Cerebellar cortex (tissue), 1 donor: ENCODE results near the gene BMP7.
"Not testable (repeated sequence)": the region's sequence is repeated elsewhere in the genome, so short reads cannot be mapped to it uniquely, and the experiment has no call there.

ENCODE experiments used
- DNase-seq: peaks from one replicate; pipeline ENCODE4 v3.0.0-alpha.2; 2015; ENCODE audit warnings: low spot score

BMP7 gene

GRCh38 chr20:57265336-57265996 lies 975 bp downstream of the BMP7 start:
- no peak for DNase-seq

DNA sequence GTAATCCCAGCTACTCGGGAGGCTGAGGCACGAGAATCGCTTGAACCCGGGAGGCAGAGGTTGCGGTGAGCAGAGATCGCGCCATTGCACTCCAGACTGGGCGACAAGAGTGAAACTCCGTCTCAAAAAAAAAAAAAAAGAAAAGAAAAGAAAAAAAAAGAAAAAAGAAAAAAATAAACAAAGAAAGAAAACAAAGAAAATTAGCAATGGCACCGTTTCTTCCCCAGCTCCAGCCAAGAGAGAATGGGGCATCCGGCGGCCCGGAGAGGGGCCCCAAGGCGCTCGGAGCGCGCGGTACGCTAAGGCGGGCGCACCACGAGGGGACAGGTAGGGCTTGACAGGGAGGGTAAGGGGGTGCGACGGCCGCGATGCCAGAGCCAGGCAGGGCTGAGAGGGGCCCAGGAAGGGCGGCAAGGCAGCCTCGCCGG lies 1.5 kb downstream of the BMP7 start:
- DNase-seq: not testable (repeated sequence)

DNA sequence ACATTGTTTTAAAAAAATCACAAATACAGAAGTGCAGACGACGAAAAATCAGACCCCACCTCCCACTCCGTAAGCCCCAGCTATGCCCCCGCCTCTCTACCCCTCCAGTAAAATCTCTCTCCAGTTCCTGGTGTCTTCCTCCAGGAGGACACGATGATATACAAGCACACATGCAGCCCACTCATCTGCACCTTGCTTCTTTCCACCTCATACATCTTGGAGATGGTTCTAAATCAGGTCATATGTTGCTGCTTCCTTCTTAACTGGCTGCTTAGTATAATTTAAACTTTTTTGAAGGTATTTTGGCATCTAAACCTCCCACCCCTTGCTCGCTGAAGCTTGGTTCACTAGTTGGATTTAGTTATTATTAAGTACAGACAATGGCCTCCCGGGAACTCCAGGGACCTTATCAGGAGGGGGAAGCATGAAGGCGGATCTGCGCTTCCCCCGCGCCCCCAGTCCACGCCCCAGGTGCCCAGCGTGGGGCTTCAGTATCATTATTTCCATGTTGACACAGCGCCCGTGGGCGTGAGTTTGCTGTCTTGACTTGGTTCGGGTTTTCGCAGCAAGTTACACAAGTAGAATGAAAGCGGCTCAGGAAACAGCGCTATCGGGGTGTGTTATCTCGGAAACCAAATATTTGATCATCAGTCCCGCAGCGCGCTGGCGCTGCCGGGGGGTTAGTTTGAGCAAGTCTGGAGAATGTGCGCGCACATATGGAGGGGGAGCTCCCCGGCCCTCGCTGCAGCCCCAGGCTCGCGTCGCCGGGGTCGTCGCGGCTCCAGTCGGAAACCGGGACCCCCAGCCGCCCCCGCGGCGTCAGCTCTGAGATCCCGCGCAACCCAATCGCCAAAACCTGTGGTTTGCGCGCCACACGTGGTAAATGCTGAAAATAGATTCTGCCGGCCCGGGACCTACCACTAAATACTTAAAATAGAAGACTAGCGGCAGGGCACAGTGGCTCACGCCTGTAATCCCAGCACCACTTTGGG lies 2.3 kb downstream of the BMP7 start:
- DNase-seq: no peak

DNA sequence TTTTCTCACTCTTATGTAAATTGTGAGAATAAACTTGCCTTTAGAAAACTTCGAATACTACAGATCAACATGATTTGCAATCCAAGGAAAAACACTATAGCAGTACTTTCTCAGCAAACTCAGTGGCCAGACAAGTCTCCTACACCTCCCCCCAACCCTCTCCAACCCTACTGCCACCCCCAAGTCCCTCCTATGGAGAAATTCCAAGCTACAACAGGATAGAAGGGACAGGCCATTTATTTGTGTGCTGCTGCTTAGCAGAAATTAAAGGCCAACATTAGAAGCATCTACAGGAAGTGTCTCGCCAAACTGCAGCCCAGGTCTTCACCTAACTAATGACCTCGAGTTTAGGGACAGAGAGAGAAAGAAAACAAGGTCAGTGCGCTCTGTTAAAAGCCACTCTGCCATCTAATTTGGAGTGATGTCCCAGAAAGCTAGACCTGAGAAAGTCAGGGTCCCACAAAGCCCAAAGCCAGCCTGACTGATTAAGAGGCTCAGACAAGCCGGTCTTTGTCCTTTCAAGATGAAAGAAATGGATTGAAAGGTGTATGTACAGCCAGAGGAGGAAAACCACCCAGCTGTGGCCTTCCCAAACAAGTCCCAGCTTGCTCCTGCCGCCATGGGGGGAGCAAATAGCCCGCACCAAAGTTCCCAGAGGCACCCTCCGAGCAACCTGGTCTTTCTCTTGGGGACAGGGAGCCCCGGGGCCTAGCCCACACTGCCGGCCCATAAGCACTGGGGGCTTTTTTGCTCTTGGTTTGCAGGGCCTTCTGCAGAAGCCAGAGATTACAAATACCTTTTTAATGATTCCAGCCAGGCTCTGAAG lies 3.4 kb downstream of the BMP7 start:
- no peak for DNase-seq

- DNase-seq: no peak
Observed at GRCh38 chr20:57262301-57262700, 4.1 kb downstream of the BMP7 start.

DNA sequence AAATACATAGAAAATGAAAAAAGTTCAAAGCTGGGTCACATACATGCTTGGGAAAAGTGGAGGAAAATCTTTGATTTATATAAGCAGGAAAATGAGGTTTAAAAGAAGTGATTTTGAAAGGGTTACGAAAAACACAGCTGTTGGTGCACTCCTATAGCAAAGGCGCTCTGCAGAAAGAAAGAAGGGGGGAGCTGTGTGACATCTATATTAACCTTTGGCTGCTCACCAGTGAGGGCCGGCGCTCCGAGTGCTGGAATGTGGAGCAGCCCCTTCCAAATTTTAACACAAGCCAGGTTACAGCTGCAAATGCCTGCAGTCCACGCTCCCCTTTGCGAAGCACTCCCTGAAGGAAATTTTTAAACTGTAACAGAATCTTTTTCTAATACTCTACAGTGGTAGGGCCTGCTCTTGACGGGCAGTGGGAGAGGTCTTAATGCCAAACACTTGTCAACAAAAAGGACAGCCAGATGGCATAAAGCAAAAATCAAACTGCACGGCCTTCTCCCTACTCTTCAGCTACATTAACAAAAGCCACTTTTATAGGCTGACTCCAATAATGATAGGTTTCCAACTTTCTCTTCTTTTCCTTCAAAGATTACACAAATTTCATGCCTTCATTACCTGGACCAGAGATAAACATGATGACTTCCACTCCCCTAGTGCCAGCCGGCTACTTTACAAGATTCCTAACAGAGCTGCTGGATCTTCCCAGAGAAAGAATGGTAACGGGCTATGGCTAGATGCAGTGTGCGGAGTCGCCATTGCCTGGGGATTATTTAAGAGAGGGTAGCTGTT lies 4.8 kb downstream of the BMP7 start:
- DNase-seq: no peak

GRCh38 chr20:57260934-57261333 lies 5.5 kb downstream of the BMP7 start:
- no peak for DNase-seq

- no peak for DNase-seq
Observed at GRCh38 chr20:57259938-57260921, 6.2 kb downstream of the BMP7 start.

GRCh38 chr20:57259121-57259937 lies 7.1 kb downstream of the BMP7 start:
- no peak for DNase-seq

GRCh38 chr20:57257701-57258453 lies 8.6 kb downstream of the BMP7 start:
- DNase-seq: no peak

DNA sequence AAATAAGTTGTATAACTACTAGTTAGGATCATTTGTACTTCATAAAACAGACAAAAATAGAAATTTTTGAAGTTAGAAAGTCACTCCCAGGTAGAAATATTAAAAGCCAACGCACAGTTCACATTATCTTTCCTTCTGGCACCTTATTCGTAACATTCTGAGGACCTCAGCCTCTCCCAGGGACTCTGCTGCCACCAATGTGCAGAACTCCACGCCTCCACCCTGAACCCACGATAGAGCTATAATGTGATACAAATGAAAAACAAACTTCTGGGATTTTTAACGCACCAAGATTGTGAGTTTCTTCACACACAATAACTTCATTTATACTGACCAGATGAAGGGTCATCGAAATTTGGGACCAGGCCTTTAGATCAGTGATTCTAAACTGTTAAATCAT lies 9.5 kb downstream of the BMP7 start:
- no peak for DNase-seq

DNA sequence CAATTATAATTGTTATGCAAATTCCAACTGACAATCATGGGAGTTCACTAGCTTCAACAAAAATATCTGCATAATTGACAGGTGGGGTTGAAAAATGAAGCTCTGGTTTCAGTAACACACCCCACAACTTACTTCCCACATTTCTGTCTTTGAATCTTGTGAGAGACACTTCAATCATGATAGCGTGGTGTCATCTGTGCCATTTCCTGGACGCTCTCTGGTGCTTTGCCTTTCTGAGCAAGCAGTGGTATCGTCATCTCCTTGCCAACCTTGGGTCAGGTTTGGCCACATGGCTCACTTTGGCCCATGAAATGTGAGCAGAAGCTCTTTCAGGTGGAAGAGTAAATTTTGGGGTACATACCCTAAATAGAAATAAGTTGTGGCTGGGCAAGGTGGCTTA lies 10.2 kb downstream of the BMP7 start:
- DNase-seq: no peak

DNA sequence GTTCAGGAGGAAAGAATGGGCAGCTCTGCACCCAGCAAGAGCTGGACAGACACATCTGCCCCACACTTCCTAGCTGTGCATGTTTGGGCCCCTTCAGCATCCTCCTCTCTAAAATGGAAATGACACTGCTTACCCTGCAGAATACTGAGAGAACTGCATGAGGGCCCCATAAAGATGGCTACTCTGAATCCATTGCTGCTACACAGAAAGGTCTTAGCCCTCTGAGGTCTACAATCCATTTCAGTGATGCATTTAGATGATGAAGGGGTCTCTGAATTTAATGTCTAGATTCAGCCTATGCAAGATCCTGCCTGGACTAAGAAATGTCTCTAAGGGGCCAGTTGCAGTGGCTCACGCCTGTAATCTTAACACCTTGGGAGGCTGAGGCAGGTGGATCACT lies 11.3 kb downstream of the BMP7 start:
- DNase-seq: no peak

- DNase-seq: no peak
Observed at GRCh38 chr20:57252559-57253162, 13.8 kb downstream of the BMP7 start.

DNA sequence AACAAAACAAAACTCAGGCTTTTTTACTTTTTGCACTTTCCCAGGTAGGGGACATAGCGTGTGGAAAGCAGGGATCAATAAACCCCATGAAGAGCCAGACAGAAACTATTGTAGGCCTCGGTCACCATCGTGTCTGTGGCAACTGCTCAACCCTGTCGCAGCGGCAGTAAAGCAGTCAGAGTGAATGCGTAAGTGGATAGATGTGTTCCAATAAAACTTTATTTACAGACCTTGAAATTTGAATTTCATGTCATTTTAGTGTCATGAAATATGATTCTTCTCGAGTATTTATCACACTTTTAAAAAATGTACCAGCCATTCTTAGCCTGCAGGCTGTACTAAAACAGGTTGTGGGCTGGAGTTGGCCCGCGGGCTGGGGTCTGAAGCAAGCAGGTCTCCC lies 14.5 kb downstream of the BMP7 start:
- no peak for DNase-seq

DNA sequence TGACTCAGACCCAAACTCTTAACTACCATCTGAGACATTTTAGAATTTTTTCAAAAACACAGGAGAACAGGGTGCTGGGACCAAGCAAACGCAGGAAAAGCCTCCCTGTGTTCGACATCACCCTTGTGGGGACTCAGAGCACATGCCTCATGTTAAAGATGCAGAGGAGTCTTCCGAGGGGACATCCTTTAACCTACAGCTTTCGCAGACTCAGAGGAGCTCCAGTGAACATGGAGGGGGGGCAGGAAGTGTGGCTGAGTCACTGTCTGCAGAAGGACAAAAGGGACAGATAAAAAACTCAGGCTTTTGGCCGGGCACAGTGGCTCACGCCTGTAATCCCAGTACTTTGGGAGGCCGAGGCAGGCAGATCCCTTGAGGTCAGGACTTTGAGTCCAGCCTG lies 15.1 kb downstream of the BMP7 start:
- no peak for DNase-seq

- no peak for DNase-seq
Observed at GRCh38 chr20:57250607-57251343, 15.7 kb downstream of the BMP7 start.

DNA sequence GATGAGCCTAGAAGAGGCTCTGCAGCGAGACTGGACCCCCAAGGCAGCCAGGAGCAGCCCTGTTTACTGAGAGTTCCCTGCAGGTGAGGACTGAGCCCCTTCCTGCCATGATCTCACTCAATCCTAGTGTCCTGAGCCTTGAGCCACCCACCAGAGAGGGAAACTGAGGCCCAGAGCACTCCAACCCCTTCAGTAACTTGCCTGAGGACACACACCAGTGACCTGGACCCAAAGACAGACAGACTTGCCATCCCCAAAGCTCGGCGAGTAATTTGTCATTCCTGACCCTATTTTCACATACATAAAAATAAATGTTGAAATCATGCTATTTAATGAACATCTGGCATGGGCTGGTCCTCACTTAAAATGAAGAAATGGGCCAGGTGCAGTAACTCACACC lies 16.7 kb downstream of the BMP7 start:
- DNase-seq: no peak
